Activated T-cell treated with anti-CD3 and anti-CD28 coated beads, Interleukin-2, amount 50 U/mL, for 4 hours (primary cell): ENCODE measurements around the gene PRKCZ. TPM values are rescaled to one million over a fixed set of nuclear protein-coding genes. Genes with fewer than 3 reads are reported as not detected.

Experiments
- ATAC-seq, 2 donors: fragments of 200-7000 bp; cut with Tn5 transposase; one replicate each; pipeline ENCODE4 v1.10.0; 2021
- DNase-seq: peaks from one replicate; pipeline ENCODE4 v3.0.0-alpha.2; 2020
- H3K27me3 Mint-ChIP-seq: one replicate; pipeline ENCODE4 v1.8.0; 2021; ENCODE audit warnings: low read depth, mixed read lengths
- H3K36me3 Mint-ChIP-seq: one replicate; pipeline ENCODE4 v1.8.0; 2022; ENCODE audit warnings: mixed read lengths; ENCODE audit not compliant: insufficient read depth
- H3K4me1 Mint-ChIP-seq: one replicate; pipeline ENCODE4 v1.8.0; 2021; ENCODE audit warnings: low read depth, mixed read lengths
- H3K4me3 Mint-ChIP-seq: one replicate; pipeline ENCODE4 v1.8.0; 2021; ENCODE audit warnings: mild to moderate bottlenecking, moderate library complexity, mixed read lengths
- H3K9me3 Mint-ChIP-seq: one replicate; pipeline ENCODE4 v1.8.0; 2021; ENCODE audit warnings: mixed read lengths
- total RNA-seq, 3 donors: library from RNA; stranded (reverse); gene quantifications; one replicate each; pipeline ENCODE4 v1.2.1, GENCODE V29; 2021

The PRKCZ gene
- total RNA-seq, 3 donors from 2014 or later: 15.0 to 15.6 (median 15.0) TPM

GRCh38 chr1:2226525-2227345, 176.5 kb downstream of the PRKCZ start:
- H3K36me3 Mint-ChIP-seq: no peaks in the 10 kb centered on the region
- no peaks in the 10 kb centered on the region for H3K9me3 Mint-ChIP-seq
- peak overlapping the region; percentile 78 for H3K4me3 Mint-ChIP-seq
- no peaks in the 10 kb centered on the region for H3K27me3 Mint-ChIP-seq
- H3K4me1 Mint-ChIP-seq: peaks cover 16% of the 10 kb centered on the region
- DNase-seq: no peak
- ATAC-seq: no peak

- Mint-ChIP-seq H3K36me3 (no peaks in the 10 kb centered on the region), H3K4me1 (peaks cover 24% of the 10 kb centered on the region), H3K27me3 (no peaks in the 10 kb centered on the region), H3K4me3 (peak overlapping the region; percentile 70), H3K9me3 (no peaks in the 10 kb centered on the region)
- ATAC-seq: peak; percentile 89 to 92
- peak; percentile 89 for DNase-seq
These were observed 177.3 kb downstream of the PRKCZ start for GRCh38 chr1:2227346-2228156.

GRCh38 chr1:2228157-2228594, 178.0 kb downstream of the PRKCZ start, which contains the start of gene SKI:
Gene SKI (plus strand): TSS chr1:2228319. CDS start chr1:2228767, 448 bp downstream.
- Mint-ChIP-seq H3K27me3 (no peaks in the 10 kb centered on the region), H3K4me1 (peaks cover 28% of the 10 kb centered on the region), H3K4me3 (peak within 1 kb of the TSS; percentile 95), H3K36me3 (no peaks in the 10 kb centered on the region), H3K9me3 (no peaks in the 10 kb centered on the region)
- ATAC-seq: no peak
- DNase-seq: no peak

GRCh38 chr1:2228694-2229036, 178.5 kb downstream of the PRKCZ start:
- H3K4me1 Mint-ChIP-seq: peaks cover 32% of the 10 kb centered on the region
- peak; percentile 26 for DNase-seq

GRCh38 chr1:2229037-2229864, 179.0 kb downstream of the PRKCZ start:
- Mint-ChIP-seq H3K4me1 (peaks cover 38% of the 10 kb centered on the region), H3K4me3 (peak overlapping the region; percentile 95), H3K27me3 (no peaks in the 10 kb centered on the region), H3K36me3 (no peaks in the 10 kb centered on the region), H3K9me3 (no peaks in the 10 kb centered on the region)
- DNase-seq (peak; percentile 45), ATAC-seq (peak; percentile 1 to 2)

More at GRCh38 chr1:2228694-2229036, 178.5 kb downstream of the PRKCZ start:
- H3K4me3 Mint-ChIP-seq: peak overlapping the region; percentile 95
- no peaks in the 10 kb centered on the region for H3K27me3 Mint-ChIP-seq
- H3K9me3 Mint-ChIP-seq: no peaks in the 10 kb centered on the region
- H3K36me3 Mint-ChIP-seq: no peaks in the 10 kb centered on the region
- ATAC-seq: no peak

GRCh38 chr1:2229911-2230731, 179.9 kb downstream of the PRKCZ start:
- H3K9me3 Mint-ChIP-seq: no peaks in the 10 kb centered on the region
- peaks cover 45% of the 10 kb centered on the region for H3K4me1 Mint-ChIP-seq
- no peaks in the 10 kb centered on the region for H3K36me3 Mint-ChIP-seq
- ATAC-seq: no peak
- no peaks in the 10 kb centered on the region for H3K27me3 Mint-ChIP-seq
- DNase-seq: no peak
- H3K4me3 Mint-ChIP-seq: peak overlapping the region; percentile 95

- ATAC-seq (no peak), DNase-seq (no peak)
- Mint-ChIP-seq H3K27me3 (no peaks in the 10 kb centered on the region), H3K9me3 (no peaks in the 10 kb centered on the region), H3K36me3 (no peaks in the 10 kb centered on the region), H3K4me3 (peak overlapping the region; percentile 95), H3K4me1 (peaks cover 53% of the 10 kb centered on the region)
These were observed 180.7 kb downstream of the PRKCZ start for GRCh38 chr1:2230781-2231531.

DNA sequence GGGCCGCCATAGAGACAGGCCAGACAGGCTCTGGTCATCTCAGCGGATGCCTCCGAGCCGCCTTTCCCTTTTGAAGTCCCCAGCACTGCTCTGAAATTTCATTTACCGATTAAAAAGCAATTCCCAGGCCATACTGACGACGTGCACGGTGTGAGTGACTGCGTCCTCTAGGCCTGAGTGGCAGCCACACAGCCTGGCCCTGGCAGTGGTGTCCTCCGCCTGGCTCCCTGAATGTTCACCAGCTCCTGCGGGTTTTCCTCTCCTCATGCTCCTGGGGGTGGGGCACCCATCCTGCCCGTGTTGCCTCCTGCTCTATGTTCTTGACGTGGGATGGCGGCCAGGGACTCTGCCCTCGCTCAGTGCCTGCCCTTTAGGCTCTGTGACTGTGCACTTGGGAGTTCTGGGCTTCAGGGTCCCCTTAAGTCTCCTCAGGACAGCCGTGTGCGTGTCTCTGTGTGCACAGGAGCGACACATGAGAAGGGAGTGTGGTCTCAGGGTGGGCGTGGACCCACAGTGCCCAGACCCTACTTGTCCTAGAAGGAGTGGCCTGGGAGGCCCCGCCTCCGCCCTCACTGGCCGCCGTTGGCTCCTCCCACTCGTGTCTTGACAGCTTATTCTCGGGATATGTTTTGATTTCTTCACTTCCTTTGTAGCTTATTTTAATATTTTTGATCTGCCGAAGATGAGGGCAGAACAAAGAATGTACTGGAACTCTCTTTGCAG, 181.5 kb downstream of the PRKCZ start:
- Mint-ChIP-seq H3K4me1 (peaks cover 58% of the 10 kb centered on the region), H3K4me3 (peak overlapping the region; percentile 95), H3K9me3 (no peaks in the 10 kb centered on the region), H3K36me3 (no peaks in the 10 kb centered on the region), H3K27me3 (no peaks in the 10 kb centered on the region)
- no peak for ATAC-seq
- peak; percentile 67 for DNase-seq

- Mint-ChIP-seq H3K27me3 (no peaks in the 10 kb centered on the region), H3K36me3 (no peaks in the 10 kb centered on the region), H3K9me3 (no peaks in the 10 kb centered on the region), H3K4me3 (peak overlapping the region; percentile 95), H3K4me1 (peaks cover 65% of the 10 kb centered on the region)
- DNase-seq (no peak), ATAC-seq (no peak)
These were observed 182.2 kb downstream of the PRKCZ start for GRCh38 chr1:2232255-2232915.

GRCh38 chr1:2232916-2233438, 182.8 kb downstream of the PRKCZ start:
- peaks cover 69% of the 10 kb centered on the region for H3K4me1 Mint-ChIP-seq
- H3K36me3 Mint-ChIP-seq: no peaks in the 10 kb centered on the region
- no peak for ATAC-seq

DNA sequence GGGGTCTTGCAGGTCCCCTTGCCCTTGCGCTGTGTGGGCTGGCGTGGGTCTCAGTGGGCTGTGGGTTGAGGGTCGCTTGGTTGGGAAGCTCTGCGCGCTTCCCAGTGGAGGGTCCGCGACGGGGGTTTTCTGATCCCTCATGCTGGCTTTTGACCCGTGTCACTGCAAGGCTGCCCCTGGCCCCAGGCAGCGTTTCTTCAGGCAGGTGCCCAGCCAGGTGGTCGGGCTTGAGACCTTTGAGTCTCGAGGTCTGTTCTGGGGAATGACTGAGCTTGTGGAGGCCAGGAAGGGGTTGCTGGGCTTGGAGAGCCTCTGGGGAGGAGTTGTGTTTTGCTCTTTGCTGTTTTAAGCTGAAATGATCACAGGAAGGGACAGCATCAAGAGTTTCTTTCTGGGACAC, 183.3 kb downstream of the PRKCZ start:
- no peak for ATAC-seq
- no peaks in the 10 kb centered on the region for H3K9me3 Mint-ChIP-seq
- H3K4me3 Mint-ChIP-seq: peak overlapping the region; percentile 80
- H3K36me3 Mint-ChIP-seq: no peaks in the 10 kb centered on the region
- H3K4me1 Mint-ChIP-seq: peaks cover 69% of the 10 kb centered on the region
- no peak for DNase-seq
- H3K27me3 Mint-ChIP-seq: no peaks in the 10 kb centered on the region

More at GRCh38 chr1:2232916-2233438, 182.8 kb downstream of the PRKCZ start:
- Mint-ChIP-seq H3K4me3 (peak overlapping the region; percentile 95), H3K27me3 (no peaks in the 10 kb centered on the region), H3K9me3 (no peaks in the 10 kb centered on the region)
- DNase-seq: no peak
